Measurements from ENCODE around the gene ROPN1.
"Not testable (repeated sequence)": the region's sequence is repeated elsewhere in the genome, so short reads cannot be mapped to it uniquely, and the experiment has no call there.

The ROPN1 gene

DNA sequence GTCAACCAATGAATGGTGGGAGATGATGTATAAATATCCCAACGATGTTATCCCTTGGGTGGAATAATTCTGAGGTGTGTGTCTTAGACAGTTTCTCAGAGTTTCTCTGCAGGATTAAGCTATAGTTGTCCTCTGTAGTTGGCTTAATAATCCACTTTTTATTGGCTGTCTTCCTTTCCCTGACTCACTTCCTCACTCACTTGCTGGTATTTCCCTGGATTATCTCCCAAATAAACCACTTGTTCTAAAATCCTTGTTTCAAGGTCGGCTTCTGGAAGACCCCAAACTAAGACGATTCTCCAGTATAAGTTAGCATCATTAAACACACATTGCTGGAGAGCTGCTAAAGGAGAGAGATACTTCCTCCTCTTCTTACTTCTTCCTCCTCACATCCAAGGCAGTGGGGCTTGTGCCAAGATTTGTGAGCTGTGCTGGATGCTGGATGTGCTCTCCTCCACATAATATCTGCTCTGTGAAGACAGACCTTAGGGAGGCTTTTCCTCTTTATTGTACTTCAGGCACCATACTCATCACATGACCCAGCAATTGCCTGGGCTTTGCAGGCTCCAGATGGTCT lies 22.5 kb upstream of the ROPN1 start:
- DNase-seq (ENCODE audit: extremely low spot score), result no peak
- ChIA-PET POLR2A (no interaction called here), CTCF (interaction anchor here (0.8 to 1.0 kb wide), 2 partner anchors 65 to 267 kb away, joined by 3 to 4 read pairs; no protein-coding TSS in a partner anchor)
- TF ChIP-seq HDGF (IDR thresholded peaks at IDR 0.05; ENCODE audit: borderline replicate concordance) (no peak), CTBP1 (IDR thresholded peaks at IDR 0.05; ENCODE audit: borderline replicate concordance) (no peak), ZNF384 (IDR thresholded peaks at IDR 0.05) (no peak), NFRKB (IDR thresholded peaks at IDR 0.05) (no peak), TARDBP (IDR thresholded peaks at IDR 0.05) (no peak), FOXA1 (IDR thresholded peaks at IDR 0.05) (no peak), ELF4 (IDR thresholded peaks at IDR 0.05) (no peak), LEF1 (IDR thresholded peaks at IDR 0.05; ENCODE audit: borderline replicate concordance) (no peak), SUZ12 (IDR thresholded peaks at IDR 0.05) (no peak), BHLHE40 (IDR thresholded peaks at IDR 0.05; ENCODE audit: borderline replicate concordance) (no peak), SP1 (IDR thresholded peaks at IDR 0.05) (no peak), FOXK2 (IDR thresholded peaks at IDR 0.05) (no peak), FOXM1 (IDR thresholded peaks at IDR 0.05; ENCODE audit: borderline replicate concordance) (no peak), L3MBTL2 (conservative IDR thresholded peaks at IDR 0.05) (no peak), ARNT (IDR thresholded peaks at IDR 0.05) (no peak)
- TF ChIP-seq, protein P1, sequence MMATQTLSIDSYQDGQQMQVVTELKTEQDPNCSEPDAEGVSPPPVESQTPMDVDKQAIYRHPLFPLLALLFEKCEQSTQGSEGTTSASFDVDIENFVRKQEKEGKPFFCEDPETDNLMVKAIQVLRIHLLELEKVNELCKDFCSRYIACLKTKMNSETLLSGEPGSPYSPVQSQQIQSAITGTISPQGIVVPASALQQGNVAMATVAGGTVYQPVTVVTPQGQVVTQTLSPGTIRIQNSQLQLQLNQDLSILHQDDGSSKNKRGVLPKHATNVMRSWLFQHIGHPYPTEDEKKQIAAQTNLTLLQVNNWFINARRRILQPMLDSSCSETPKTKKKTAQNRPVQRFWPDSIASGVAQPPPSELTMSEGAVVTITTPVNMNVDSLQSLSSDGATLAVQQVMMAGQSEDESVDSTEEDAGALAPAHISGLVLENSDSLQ (IDR thresholded peaks at IDR 0.05), result no peak

DNA sequence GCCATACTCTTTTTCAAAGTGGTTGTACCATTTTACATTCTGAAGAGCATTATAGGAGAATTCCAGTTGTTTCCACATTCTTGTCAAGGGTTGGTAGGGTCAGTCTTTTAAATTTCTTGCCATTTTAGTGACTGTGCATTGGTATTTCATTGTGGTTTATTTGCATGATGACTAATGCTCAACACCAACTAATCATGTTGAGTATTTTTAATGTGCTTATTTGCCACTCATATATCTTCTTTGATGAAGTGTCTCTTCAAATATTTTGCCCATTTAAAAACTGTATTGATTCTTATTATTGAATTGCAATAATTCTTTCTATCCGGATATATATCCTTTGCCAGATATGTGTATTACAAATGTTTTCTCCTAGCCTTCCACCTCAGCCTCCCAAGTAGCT lies 16.4 kb upstream of the ROPN1 start:
- CTCF ChIA-PET; DNase-seq (ENCODE audit: extremely low spot score); POLR2A ChIA-PET: not testable (repeated sequence)

DNA sequence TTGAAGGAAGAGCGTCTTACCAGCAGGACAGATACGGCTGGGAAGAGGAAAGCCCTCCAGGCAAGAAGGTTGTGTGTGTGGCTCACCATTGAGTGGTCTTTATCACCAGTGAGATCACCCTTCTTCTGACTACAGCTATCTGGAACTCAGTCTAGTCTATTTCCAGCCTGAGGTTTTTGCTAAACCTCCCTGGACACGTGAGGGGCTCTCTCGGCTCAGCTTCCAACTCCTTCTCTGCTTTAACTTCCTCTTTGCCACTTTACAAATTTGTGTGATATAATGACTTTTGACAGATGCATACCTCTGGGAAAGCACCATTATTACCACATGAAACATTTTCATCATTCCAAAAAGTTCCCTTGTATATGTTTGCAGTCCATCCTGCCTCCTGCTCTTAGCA lies 15.3 kb upstream of the ROPN1 start:
- CTCF ChIA-PET, result interaction anchor here (1.0 kb wide), 1 partner anchor 9 kb away, joined by 4 read pairs; no protein-coding TSS in a partner anchor
- POLR2A ChIA-PET, result no interaction called here
- TF ChIP-seq ELF4 (IDR thresholded peaks at IDR 0.05), result no peak
- TF ChIP-seq LEF1 (IDR thresholded peaks at IDR 0.05; ENCODE audit: borderline replicate concordance), result no peak
- no peak for TF ChIP-seq NFRKB (IDR thresholded peaks at IDR 0.05)
- TF ChIP-seq BHLHE40 (IDR thresholded peaks at IDR 0.05; ENCODE audit: borderline replicate concordance), result no peak
- TF ChIP-seq L3MBTL2 (conservative IDR thresholded peaks at IDR 0.05), result no peak
- no peak for TF ChIP-seq FOXK2 (IDR thresholded peaks at IDR 0.05)
- TF ChIP-seq CTBP1 (IDR thresholded peaks at IDR 0.05; ENCODE audit: borderline replicate concordance), result no peak
- TF ChIP-seq SUZ12 (IDR thresholded peaks at IDR 0.05), result no peak
- TF ChIP-seq ARNT (IDR thresholded peaks at IDR 0.05), result no peak
- TF ChIP-seq ZNF384 (IDR thresholded peaks at IDR 0.05), result no peak
- TF ChIP-seq TARDBP (IDR thresholded peaks at IDR 0.05), result no peak
- TF ChIP-seq FOXM1 (IDR thresholded peaks at IDR 0.05; ENCODE audit: borderline replicate concordance), result no peak
- no peak for TF ChIP-seq FOXA1 (IDR thresholded peaks at IDR 0.05)
- no peak for TF ChIP-seq SP1 (IDR thresholded peaks at IDR 0.05)
- TF ChIP-seq, protein P1 (IDR thresholded peaks at IDR 0.05), result no peak
- no peak for TF ChIP-seq HDGF (IDR thresholded peaks at IDR 0.05; ENCODE audit: borderline replicate concordance)
- no peak for DNase-seq (ENCODE audit: extremely low spot score)

DNA sequence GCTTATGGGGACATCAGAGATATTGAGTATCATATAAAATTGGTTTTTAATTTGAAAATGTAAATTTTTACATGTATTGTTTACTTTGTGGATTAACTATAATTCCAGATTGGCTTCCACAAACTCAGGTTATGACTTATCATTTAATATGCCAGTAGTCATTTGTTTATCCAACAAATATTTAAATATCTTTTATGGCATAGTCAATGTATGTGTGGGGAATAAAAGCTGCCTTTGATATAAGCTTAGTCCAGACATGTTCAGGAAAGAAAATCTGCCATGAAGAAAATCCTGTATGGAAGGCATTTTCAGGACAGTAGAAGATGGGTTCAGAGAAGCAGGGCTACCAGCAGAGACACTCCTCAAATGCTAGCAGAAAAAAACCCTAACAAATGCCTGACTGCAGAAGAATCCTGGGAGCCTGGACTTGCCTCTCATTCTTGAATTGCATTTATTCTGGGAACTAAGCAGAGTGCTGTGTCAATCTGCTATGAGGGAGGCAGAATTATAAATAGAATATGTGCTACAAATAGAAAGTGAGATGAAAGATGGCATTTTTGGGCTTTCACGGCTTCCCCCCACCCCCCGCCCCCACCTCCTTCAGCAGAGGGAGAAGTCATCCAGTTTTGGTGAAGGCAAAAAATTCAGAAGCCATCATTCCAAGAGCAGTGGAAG lies 10.6 kb upstream of the ROPN1 start:
- DNase-seq (ENCODE audit: extremely low spot score); POLR2A ChIA-PET; CTCF ChIA-PET: not testable (repeated sequence)

DNA sequence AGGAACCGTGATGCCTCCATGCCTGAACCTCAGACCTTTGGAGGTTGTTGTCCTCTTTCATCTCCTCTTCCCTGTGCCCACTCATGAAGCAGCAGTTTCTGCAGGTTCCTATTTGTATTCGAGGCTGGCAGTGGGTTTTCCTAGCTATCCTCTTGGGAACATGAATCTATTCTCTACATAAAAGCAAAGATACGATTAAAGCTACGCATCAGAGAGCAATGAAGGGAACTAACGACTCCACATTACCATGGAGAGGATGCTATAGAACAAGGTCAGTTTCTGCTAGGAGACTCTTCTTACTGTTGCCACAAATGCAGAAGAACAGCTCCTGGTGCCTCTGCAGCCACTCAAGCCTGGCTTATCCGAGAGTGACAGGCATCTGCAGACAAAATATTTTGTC lies 9.4 kb upstream of the ROPN1 start:
- CTCF ChIA-PET; POLR2A ChIA-PET; DNase-seq (ENCODE audit: extremely low spot score): not testable (repeated sequence)

DNA sequence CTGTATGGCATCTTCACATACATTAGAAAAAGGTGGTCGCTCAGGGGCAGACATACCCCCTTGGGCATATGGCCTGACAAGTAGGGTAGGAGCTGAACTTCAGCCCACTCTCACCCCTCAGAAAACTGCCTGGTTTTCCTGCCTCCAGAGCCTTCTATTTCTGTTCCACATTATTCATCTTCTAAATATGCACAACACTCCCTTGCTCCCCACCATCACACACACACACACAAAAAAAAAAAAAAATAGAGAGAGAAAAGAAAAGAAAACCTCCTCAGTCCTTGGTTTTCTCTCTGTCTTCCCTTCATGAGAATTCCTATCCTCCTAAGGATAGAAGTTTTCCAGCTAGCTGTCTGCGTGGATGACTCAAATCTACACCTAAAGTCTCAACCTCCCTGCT lies 5.6 kb upstream of the ROPN1 start:
- POLR2A ChIA-PET, result no interaction called here
- DNase-seq (ENCODE audit: extremely low spot score), result no peak
- TF ChIP-seq SP1 (IDR thresholded peaks at IDR 0.05), result no peak
- TF ChIP-seq ARNT (IDR thresholded peaks at IDR 0.05), result no peak
- no peak for TF ChIP-seq NFRKB (IDR thresholded peaks at IDR 0.05)
- TF ChIP-seq SUZ12 (IDR thresholded peaks at IDR 0.05), result no peak
- TF ChIP-seq ELF4 (IDR thresholded peaks at IDR 0.05), result no peak
- no peak for TF ChIP-seq CTBP1 (IDR thresholded peaks at IDR 0.05; ENCODE audit: borderline replicate concordance)
- CTCF ChIA-PET, result no interaction called here

DNA sequence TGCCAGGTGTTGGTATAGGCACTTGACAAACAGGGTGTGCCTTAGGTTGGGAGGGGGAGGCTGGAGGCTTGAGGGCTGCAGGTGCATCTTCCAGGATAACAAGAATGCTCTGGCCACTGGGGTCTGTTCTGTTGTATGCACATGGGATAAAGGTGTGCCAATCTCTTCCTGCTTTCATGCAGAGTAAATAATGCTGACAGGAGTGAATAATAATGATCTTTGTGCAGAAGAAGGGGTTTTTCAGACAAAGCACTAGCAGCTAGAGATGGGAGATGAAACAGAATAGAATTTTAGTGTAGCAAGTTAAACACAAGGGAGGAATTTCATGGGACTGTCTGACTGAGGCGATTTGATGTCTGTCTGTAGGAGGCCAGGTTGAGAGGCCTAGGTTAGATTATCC lies 1.9 kb upstream of the ROPN1 start:
- ChIA-PET CTCF (no interaction called here), POLR2A (no interaction called here)
- no peak for DNase-seq (ENCODE audit: extremely low spot score)
- TF ChIP-seq CTBP1 (IDR thresholded peaks at IDR 0.05; ENCODE audit: borderline replicate concordance), result no peak
- TF ChIP-seq BHLHE40 (IDR thresholded peaks at IDR 0.05; ENCODE audit: borderline replicate concordance), result no peak

DNA sequence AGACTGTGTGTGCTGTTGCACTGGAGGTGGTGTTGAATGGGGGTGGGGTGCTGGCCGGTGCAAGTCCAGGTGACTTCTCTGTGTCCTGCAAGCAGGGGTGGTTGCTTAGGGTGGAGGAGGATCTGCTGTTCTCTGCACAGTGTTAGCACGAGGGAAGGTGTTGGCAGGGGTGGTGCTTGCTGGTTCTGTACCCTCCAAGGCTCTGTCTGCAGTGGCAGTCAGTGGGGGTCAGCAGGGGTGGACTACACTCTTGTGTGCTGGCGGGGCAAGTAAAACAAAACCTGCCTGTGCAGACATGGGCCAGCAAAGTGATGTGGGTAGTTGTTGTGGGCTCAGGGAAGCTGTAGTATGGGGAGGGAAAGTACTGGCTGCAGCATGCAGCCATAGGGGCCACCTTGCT lies 5.5 kb downstream of the ROPN1 start:
- ChIA-PET POLR2A (interaction anchor here (0.7 kb wide), 1 partner anchor 25 kb away, joined by 3 read pairs; the partner anchor contains the start of gene CCDC14), CTCF (no interaction called here)
- no peak for TF ChIP-seq ZNF384 (IDR thresholded peaks at IDR 0.05)
- no peak for TF ChIP-seq ARNT (IDR thresholded peaks at IDR 0.05)
- no peak for TF ChIP-seq SUZ12 (IDR thresholded peaks at IDR 0.05)
- TF ChIP-seq BHLHE40 (IDR thresholded peaks at IDR 0.05; ENCODE audit: borderline replicate concordance), result no peak
- no peak for TF ChIP-seq FOXK2 (IDR thresholded peaks at IDR 0.05)
- no peak for TF ChIP-seq FOXA1 (IDR thresholded peaks at IDR 0.05)
- TF ChIP-seq ELF4 (IDR thresholded peaks at IDR 0.05), result no peak
- TF ChIP-seq L3MBTL2 (conservative IDR thresholded peaks at IDR 0.05), result no peak
- no peak for TF ChIP-seq SP1 (IDR thresholded peaks at IDR 0.05)
- no peak for TF ChIP-seq CTBP1 (IDR thresholded peaks at IDR 0.05; ENCODE audit: borderline replicate concordance)
- TF ChIP-seq FOXM1 (IDR thresholded peaks at IDR 0.05; ENCODE audit: borderline replicate concordance), result no peak
- TF ChIP-seq HDGF (IDR thresholded peaks at IDR 0.05; ENCODE audit: borderline replicate concordance), result no peak
- no peak for TF ChIP-seq LEF1 (IDR thresholded peaks at IDR 0.05; ENCODE audit: borderline replicate concordance)
- TF ChIP-seq NFRKB (IDR thresholded peaks at IDR 0.05), result no peak
- no peak for TF ChIP-seq TARDBP (IDR thresholded peaks at IDR 0.05)
- TF ChIP-seq, protein P1 (IDR thresholded peaks at IDR 0.05), result no peak
- DNase-seq (ENCODE audit: extremely low spot score), result no peak

Measured in HEK293T (cell line).